ENCODE results near the gene LY6G6D.

DNA sequence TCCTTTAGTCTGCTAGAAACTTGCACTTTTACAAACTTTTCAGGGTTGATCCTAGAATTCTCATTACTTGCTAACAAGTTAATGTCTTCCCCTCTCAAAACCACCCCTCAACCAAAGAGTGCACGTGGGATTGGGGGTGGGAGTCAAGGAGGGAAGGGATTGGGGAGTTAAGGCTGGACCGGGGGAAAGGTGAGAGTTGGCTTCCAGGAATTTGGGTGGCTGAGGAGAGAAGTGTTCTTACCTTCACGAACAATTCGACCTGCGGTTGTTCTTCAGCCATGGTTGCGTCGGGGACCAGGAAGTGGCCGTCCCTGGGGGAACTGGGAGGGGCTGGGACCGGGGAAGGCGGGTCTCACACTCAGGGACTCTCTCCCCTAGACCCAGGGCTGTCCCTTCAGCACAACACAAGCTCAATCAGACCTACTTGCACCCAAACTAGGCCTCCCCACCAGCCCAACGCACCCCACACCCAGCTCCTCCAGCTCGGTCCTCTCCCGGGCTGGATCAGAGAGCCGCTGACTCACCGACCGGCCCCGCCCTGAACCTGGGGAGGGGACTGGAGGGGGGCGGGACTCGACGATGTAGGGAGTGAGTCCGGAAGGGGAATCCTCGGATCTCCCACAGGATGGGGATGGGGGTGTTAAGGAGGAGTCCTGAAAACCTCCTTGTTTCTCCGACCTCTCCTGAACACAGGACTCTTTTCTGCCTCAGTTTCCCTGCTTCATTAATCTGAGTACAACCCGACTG lies 21.0 kb downstream of the LY6G6D start, which contains the start of gene CLIC1:
- TF ChIP-seq EP300 (IDR thresholded peaks at IDR 0.05) (no peak), POLR2A (IDR thresholded peaks at IDR 0.05) (peak in 2 of 4 donors; percentile 70 to 87), POLR2AphosphoS5 (IDR thresholded peaks at IDR 0.05) (peak in 2 of 3 donors; percentile 96 to 97)
- TF ChIP-seq, protein P1, sequence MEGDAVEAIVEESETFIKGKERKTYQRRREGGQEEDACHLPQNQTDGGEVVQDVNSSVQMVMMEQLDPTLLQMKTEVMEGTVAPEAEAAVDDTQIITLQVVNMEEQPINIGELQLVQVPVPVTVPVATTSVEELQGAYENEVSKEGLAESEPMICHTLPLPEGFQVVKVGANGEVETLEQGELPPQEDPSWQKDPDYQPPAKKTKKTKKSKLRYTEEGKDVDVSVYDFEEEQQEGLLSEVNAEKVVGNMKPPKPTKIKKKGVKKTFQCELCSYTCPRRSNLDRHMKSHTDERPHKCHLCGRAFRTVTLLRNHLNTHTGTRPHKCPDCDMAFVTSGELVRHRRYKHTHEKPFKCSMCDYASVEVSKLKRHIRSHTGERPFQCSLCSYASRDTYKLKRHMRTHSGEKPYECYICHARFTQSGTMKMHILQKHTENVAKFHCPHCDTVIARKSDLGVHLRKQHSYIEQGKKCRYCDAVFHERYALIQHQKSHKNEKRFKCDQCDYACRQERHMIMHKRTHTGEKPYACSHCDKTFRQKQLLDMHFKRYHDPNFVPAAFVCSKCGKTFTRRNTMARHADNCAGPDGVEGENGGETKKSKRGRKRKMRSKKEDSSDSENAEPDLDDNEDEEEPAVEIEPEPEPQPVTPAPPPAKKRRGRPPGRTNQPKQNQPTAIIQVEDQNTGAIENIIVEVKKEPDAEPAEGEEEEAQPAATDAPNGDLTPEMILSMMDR (IDR thresholded peaks at IDR 0.05): no peak
